GM23338 (cell line): ENCODE results near the gene MVB12B. TPM values are rescaled to one million over a fixed set of nuclear protein-coding genes. Genes with fewer than 3 reads are reported as not detected.

Experiments
- ATAC-seq: fragments of 200-7000 bp; cut with Tn5 transposase; 3 replicates; pipeline ENCODE4 v1.9.1; 2020
- DNase-seq: peaks from one replicate; pipeline ENCODE4 v3.0.0-alpha.2; 2015; ENCODE audit warnings: low spot score
- H2AFZ ChIP-seq: fragments of 200-600 bp; sonication (generic); 2 replicates; pipeline ENCODE4 v1.8.0; 2016; ENCODE audit warnings: antibody characterized with exemption, mild to moderate bottlenecking, moderate library complexity
- H3F3A ChIP-seq: fragments of 200-600 bp; sonication (generic); replicated peaks from 2 replicates; pipeline ENCODE4 v1.8.0; 2017; ENCODE audit warnings: antibody characterized with exemption, mixed run types, low read depth
- H3K27ac ChIP-seq: fragments of 200-600 bp; sonication (generic); 2 replicates; pipeline ENCODE4 v1.6.1; 2016; ENCODE audit warnings: low read depth
- H3K27me3 ChIP-seq: fragments of 200-600 bp; sonication (generic); 2 replicates; pipeline ENCODE4 v1.8.0; 2016; ENCODE audit warnings: mild to moderate bottlenecking, mixed run types, moderate library complexity; ENCODE audit not compliant: insufficient read depth
- H3K36me3 ChIP-seq: fragments of 200-600 bp; sonication (generic); 2 replicates; pipeline ENCODE4 v1.8.0; 2016; ENCODE audit warnings: mild to moderate bottlenecking; ENCODE audit not compliant: insufficient read depth
- H3K4me1 ChIP-seq: fragments of 200-600 bp; sonication (generic); 2 replicates; pipeline ENCODE4 v1.8.0; 2016; ENCODE audit warnings: mild to moderate bottlenecking, moderate library complexity; ENCODE audit not compliant: insufficient read depth
- H3K4me2 ChIP-seq: fragments of 200-600 bp; sonication (generic); 2 replicates; pipeline ENCODE4 v1.7.1; 2017; ENCODE audit warnings: mixed run types
- H3K4me3 ChIP-seq: fragments of 200-600 bp; sonication (generic); 2 replicates; pipeline ENCODE4 v1.6.1; 2016; ENCODE audit warnings: mixed run types
- H3K79me2 ChIP-seq: fragments of 200-600 bp; sonication (generic); replicated peaks from 2 replicates; pipeline ENCODE4 v1.8.0; 2017; ENCODE audit warnings: mild to moderate bottlenecking; ENCODE audit not compliant: insufficient read depth
- H3K9me2 ChIP-seq: fragments of 200-600 bp; sonication (generic); 2 replicates; pipeline ENCODE4 v1.8.0; 2017; ENCODE audit not compliant: insufficient read depth
- H4K20me1 ChIP-seq: fragments of 200-600 bp; sonication (generic); replicated peaks from 2 replicates; pipeline ENCODE4 v1.8.0; 2017; ENCODE audit warnings: mild to moderate bottlenecking; ENCODE audit not compliant: insufficient read depth
- H3K27ac Mint-ChIP-seq: 2 replicates; pipeline ENCODE4 v1.8.0; 2020; ENCODE audit warnings: inconsistent platforms, mild to moderate bottlenecking, moderate library complexity, mixed read lengths
- H3K27me3 Mint-ChIP-seq: 3 replicates; pipeline ENCODE4 v1.8.0; 2022; ENCODE audit warnings: low read depth, mild to moderate bottlenecking, moderate library complexity, mixed read lengths, inconsistent platforms; ENCODE audit not compliant: insufficient read depth, poor library complexity
- H3K36me3 Mint-ChIP-seq: 3 replicates; pipeline ENCODE4 v1.8.0; 2021; ENCODE audit warnings: low read depth, mild to moderate bottlenecking, inconsistent platforms, moderate library complexity, mixed read lengths
- H3K4me1 Mint-ChIP-seq: 3 replicates; pipeline ENCODE4 v1.8.0; 2020; ENCODE audit warnings: mild to moderate bottlenecking, inconsistent platforms, mixed read lengths
- H3K4me3 Mint-ChIP-seq: 3 replicates; pipeline ENCODE4 v1.8.0; 2021; ENCODE audit warnings: moderate library complexity, mild to moderate bottlenecking, inconsistent platforms, mixed read lengths
- H3K9me3 Mint-ChIP-seq: 3 replicates; pipeline ENCODE4 v1.8.0; 2020; ENCODE audit warnings: moderate library complexity, mild to moderate bottlenecking, inconsistent platforms, mixed read lengths
- CREB1 ChIP-seq: fragments of 250-450 bp; sonication (Bioruptor Pico); IDR thresholded peaks from 2 replicates; pipeline ENCODE4 v1.5.0; 2020; ENCODE audit warnings: low read depth, mild to moderate bottlenecking, moderate library complexity
- EZH2 ChIP-seq: fragments of 200-600 bp; sonication (generic); IDR thresholded peaks from one replicate; pipeline ENCODE4 v1.8.0; 2017; ENCODE audit warnings: antibody characterized with exemption, mild to moderate bottlenecking, low read depth; ENCODE audit not compliant: unreplicated experiment
- EZH2phosphoT487 ChIP-seq: fragments of 200-600 bp; sonication (generic); IDR thresholded peaks from one replicate; pipeline ENCODE4 v1.8.1; 2018; ENCODE audit warnings: antibody characterized with exemption; ENCODE audit not compliant: unreplicated experiment
- JUNB ChIP-seq: IDR thresholded peaks from one replicate; pipeline ENCODE4 v1.6.1; 2016; ENCODE audit warnings: antibody characterized with exemption; ENCODE audit not compliant: unreplicated experiment
- POLR2AphosphoS5 ChIP-seq: IDR thresholded peaks from 2 replicates; pipeline ENCODE4 v1.6.1; 2016; ENCODE audit warnings: antibody characterized with exemption, low read depth
- STAT1 ChIP-seq: IDR thresholded peaks from one replicate; pipeline ENCODE4 v1.6.1; 2016; ENCODE audit warnings: antibody characterized with exemption; ENCODE audit not compliant: unreplicated experiment
- ZNF114 ChIP-seq: fragments of 250-450 bp; sonication (Bioruptor Pico); IDR thresholded peaks from 2 replicates; pipeline ENCODE4 v1.5.0; 2020; ENCODE audit warnings: mild to moderate bottlenecking, moderate library complexity
- ZNF331 ChIP-seq: fragments of 250-450 bp; sonication (Bioruptor Pico); IDR thresholded peaks from 2 replicates; pipeline ENCODE4 v1.5.0; 2020; ENCODE audit warnings: low read depth, mild to moderate bottlenecking, moderate library complexity
- polyA plus RNA-seq: library from polyadenylated mRNA; unstranded; fragments of >200 nt; fragmentation: Nextera tagmentation; extraction: Ambion mirVana; gene quantifications from 2 replicates; pipeline ENCODE4 v1.2.1, GENCODE V29; 2016
- total RNA-seq: library from RNA; depleted of rRNA; stranded (reverse); fragments of >200 nt; shearing (Covaris generic); gene quantifications from 2 replicates; pipeline ENCODE4 v1.2.3, GENCODE V29; 2014
- TF ChIP-seq, protein P1 (sequence below): IDR thresholded peaks from 2 replicates; pipeline ENCODE4 v1.6.1; 2016; ENCODE audit warnings: antibody characterized with exemption
- TF ChIP-seq, protein P2 (sequence below), 2 experiments: fragments of 200-600 bp in 1 of 2; sonication (generic) in 1 of 2; conservative IDR thresholded peaks; 2 replicates each; pipeline versions ENCODE4 v1.5.1 to v1.6.1; 2016 to 2017; ENCODE audit warnings: antibody characterized with exemption in 2 of 2, low read depth in 2 of 2, mild to moderate bottlenecking in 2 of 2, moderate library complexity in 1 of 2

The MVB12B gene
- total and polyA plus RNA-seq, 2 experiments from 2014 or later, result 1.9 to 6.6 TPM

DNA sequence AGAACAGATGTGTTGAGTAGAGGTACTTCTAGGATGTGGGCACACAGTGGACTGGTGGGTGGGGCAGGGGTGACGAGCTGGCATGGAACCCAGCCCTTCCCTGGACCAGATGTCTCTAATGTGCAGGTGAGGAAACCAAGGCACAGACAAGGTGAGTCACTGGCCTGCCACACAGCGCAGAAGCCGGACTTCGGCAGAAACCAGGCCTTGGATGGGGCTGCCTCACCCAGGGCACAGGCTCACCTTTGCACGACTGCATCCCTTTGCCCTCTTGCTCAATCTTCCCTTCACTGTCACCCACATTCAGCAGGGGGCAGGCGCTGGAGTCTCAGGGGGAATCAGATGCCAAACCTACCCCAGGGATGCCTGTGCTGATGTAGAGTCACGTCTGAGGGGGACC lies 221.7 kb downstream of the MVB12B start:
- no peak overlapping the region for H2AFZ ChIP-seq
- DNase-seq (no peak), ATAC-seq (no peak)
- TF ChIP-seq STAT1 (no peak), EZH2 (no peak), ZNF114 (CRISPR knock-in tag) (no peak), EZH2phosphoT487 (no peak), CREB1 (CRISPR knock-in tag) (no peak), JUNB (no peak)
- TF ChIP-seq, protein P1, sequence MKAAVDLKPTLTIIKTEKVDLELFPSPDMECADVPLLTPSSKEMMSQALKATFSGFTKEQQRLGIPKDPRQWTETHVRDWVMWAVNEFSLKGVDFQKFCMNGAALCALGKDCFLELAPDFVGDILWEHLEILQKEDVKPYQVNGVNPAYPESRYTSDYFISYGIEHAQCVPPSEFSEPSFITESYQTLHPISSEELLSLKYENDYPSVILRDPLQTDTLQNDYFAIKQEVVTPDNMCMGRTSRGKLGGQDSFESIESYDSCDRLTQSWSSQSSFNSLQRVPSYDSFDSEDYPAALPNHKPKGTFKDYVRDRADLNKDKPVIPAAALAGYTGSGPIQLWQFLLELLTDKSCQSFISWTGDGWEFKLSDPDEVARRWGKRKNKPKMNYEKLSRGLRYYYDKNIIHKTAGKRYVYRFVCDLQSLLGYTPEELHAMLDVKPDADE, result no peak
- Mint-ChIP-seq H3K9me3 (peaks cover 4% of the 10 kb centered on the region; the same call in 2 of the 3 replicates), H3K27me3 (peaks cover 6% of the 10 kb centered on the region), H3K4me3 (no peak overlapping the region), H3K27ac (no peak overlapping the region), H3K36me3 (peaks cover 3% of the 10 kb centered on the region; the same call in 1 of the 3 replicates), H3K4me1 (no peaks in the 10 kb centered on the region)
- no peak overlapping the region for H3K4me2 ChIP-seq
- H3K4me3 ChIP-seq, result no peak overlapping the region
- no peaks in the 10 kb centered on the region for H3K79me2 ChIP-seq
- no peaks in the 10 kb centered on the region for H3K9me2 ChIP-seq
- no peaks in the 10 kb centered on the region for H3K36me3 ChIP-seq
- no peaks in the 10 kb centered on the region for H3F3A ChIP-seq
- no peaks in the 10 kb centered on the region for H4K20me1 ChIP-seq
- H3K4me1 ChIP-seq, result no peaks in the 10 kb centered on the region
- no peaks in the 10 kb centered on the region for H3K27me3 ChIP-seq
- H3K27ac ChIP-seq, result no peak overlapping the region

DNA sequence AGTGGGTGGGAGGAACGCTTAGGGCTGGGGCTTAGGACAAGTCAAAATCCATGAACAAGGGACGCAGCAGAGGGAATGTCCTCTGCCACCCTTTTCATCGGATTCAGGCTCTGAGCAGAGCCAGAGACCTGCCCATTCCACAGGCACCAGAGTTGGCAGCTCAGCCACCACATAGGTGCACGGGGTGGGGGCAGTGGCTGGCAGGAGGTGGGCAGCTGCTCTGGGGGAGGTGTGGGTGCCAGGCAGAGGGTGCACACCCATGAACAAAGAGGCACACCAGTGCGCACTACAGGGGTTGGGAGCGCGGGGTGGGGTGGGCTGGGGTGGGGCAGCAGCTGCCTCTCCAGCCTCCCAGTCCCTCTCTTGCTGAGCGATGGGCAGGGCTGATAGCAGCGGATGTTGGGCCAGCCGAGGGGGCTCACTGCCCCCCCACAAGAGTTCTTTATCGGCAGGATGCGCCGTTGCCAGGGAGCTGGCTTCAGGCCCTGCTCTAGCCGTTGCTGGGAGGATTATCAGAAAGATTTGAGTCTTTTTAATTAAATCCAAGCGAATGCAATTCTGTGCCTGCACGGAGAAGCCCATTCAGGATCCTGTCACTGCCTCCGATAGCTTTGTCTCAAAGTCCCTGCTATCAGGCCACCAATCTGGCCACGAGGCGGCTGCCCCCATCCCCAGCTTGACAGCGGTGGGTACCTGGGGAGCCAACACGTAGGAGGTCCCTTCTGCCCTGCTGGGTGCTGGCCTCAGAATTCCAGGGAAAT lies 222.8 kb downstream of the MVB12B start:
- Mint-ChIP-seq H3K27me3 (peaks cover 11% of the 10 kb centered on the region), H3K36me3 (peaks cover 3% of the 10 kb centered on the region; the same call in 1 of the 3 replicates), H3K4me3 (no peak overlapping the region), H3K4me1 (no peaks in the 10 kb centered on the region), H3K9me3 (peaks cover 4% of the 10 kb centered on the region; the same call in 2 of the 3 replicates), H3K27ac (no peak overlapping the region)
- no peaks in the 10 kb centered on the region for H3K9me2 ChIP-seq
- ATAC-seq (no peak), DNase-seq (no peak)
- H3K27ac ChIP-seq, result no peak overlapping the region
- H2AFZ ChIP-seq, result no peak overlapping the region
- H3K36me3 ChIP-seq, result no peaks in the 10 kb centered on the region
- H3K4me1 ChIP-seq, result no peaks in the 10 kb centered on the region
- H3F3A ChIP-seq, result no peaks in the 10 kb centered on the region
- no peaks in the 10 kb centered on the region for H4K20me1 ChIP-seq
- H3K27me3 ChIP-seq, result no peaks in the 10 kb centered on the region
- TF ChIP-seq, protein P2, sequence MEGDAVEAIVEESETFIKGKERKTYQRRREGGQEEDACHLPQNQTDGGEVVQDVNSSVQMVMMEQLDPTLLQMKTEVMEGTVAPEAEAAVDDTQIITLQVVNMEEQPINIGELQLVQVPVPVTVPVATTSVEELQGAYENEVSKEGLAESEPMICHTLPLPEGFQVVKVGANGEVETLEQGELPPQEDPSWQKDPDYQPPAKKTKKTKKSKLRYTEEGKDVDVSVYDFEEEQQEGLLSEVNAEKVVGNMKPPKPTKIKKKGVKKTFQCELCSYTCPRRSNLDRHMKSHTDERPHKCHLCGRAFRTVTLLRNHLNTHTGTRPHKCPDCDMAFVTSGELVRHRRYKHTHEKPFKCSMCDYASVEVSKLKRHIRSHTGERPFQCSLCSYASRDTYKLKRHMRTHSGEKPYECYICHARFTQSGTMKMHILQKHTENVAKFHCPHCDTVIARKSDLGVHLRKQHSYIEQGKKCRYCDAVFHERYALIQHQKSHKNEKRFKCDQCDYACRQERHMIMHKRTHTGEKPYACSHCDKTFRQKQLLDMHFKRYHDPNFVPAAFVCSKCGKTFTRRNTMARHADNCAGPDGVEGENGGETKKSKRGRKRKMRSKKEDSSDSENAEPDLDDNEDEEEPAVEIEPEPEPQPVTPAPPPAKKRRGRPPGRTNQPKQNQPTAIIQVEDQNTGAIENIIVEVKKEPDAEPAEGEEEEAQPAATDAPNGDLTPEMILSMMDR (conservative IDR thresholded peaks at IDR 0.05; ENCODE audit: low read depth in 2 of 2), result no peak
- TF ChIP-seq, protein P1, result no peak
- TF ChIP-seq STAT1, result no peak
- TF ChIP-seq ZNF114 (CRISPR knock-in tag), result no peak
- TF ChIP-seq POLR2AphosphoS5, result no peak
- no peak for TF ChIP-seq ZNF331
- TF ChIP-seq JUNB, result no peak
- no peak overlapping the region for H3K4me2 ChIP-seq
- no peak overlapping the region for H3K4me3 ChIP-seq
- H3K79me2 ChIP-seq, result no peaks in the 10 kb centered on the region
